ENCODE data around the gene ZNF462.

DNA sequence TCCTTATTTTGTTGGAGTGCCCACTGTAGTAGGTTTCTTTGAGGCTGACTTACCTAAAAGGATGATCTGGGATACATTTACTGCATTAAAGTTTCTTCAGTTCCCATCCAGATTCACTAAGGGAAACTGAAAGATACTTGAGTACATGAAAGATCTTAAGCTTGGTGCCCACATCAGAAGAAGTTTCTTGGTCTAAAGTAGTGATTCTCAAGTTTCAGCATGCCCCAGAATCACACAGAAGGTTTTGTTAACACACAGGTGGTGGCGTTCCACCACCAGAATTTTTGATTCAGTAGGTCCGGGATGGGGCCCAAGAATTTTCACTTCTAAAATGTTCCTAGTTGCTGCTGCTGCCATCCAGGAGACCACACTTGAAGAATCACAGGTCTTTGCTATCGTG is 171.0 kb downstream of the ZNF462 start:
- TF ChIP-seq CTCF (IDR thresholded peaks at IDR 0.05; ENCODE audit: low read depth, low read length, missing input control) (no peak), RAD21 (IDR thresholded peaks at IDR 0.05) (no peak), TAF1 (conservative IDR thresholded peaks at IDR 0.05) (no peak), REST (IDR thresholded peaks at IDR 0.05) (no peak), GABPA (IDR thresholded peaks at IDR 0.05 in 1 of 2, conservative IDR thresholded peaks at IDR 0.05 in 1 of 2) (no peak), JUND (IDR thresholded peaks at IDR 0.05) (no peak)
- TF ChIP-seq, protein P1, sequence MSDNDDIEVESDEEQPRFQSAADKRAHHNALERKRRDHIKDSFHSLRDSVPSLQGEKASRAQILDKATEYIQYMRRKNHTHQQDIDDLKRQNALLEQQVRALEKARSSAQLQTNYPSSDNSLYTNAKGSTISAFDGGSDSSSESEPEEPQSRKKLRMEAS (IDR thresholded peaks at IDR 0.05) = no peak

Measured in liver (tissue), 3 donors.